Germinal center (tissue), 1 donor: Measurements from ENCODE around the gene LRRTM4.
"Not testable (repeated sequence)": the region's sequence is repeated elsewhere in the genome, so short reads cannot be mapped to it uniquely, and the experiment has no call there.

Experiments
- DNase-seq: peaks from one replicate; pipeline ENCODE4 v3.0.0; 2012; ENCODE audit warnings: mixed read lengths, low spot score

LRRTM4 gene

GRCh38 chr2:77081597-77081996 is 440.6 kb downstream of the LRRTM4 start:
- DNase-seq: no peak

DNA sequence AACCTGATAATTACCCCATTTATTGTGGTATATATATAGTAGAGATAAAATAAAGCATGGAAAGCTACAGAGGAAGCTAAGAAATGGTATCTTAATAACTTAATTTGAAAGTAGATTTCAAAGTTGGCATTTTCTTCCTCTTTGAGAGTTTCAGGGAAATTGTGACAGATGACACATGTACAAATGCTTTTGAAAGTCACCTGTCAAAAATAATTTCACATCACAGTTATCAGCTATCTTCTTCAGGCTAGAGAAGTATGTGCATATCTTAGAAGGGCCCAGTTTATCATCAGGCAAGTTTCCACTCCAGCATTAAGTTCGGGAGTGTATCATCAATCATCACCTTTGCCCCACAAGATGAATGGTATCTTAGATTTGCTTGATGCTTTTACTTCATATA is 457.9 kb downstream of the LRRTM4 start:
- no peak for DNase-seq

DNA sequence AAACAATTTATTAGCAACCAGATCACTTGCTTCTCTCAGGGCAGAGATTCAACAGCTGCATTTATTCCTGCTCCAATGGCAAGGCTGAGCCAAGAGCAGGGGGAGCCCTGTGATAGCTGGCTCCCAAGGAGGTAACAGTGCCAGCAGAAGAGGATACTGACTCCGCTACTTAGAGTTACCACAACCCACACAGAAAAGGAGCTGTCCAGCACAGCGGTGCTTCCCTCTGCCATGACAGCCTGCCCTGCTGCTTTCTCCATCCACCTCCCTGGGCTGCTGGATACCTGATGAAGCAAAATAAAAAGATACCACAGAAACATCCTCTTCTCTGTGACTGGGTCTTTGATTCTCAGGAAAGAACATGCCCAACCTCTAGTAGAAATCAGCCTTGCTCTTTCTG is 467.2 kb downstream of the LRRTM4 start:
- DNase-seq: no peak

- no peak for DNase-seq
Observed at GRCh38 chr2:77046339-77046738, 475.8 kb downstream of the LRRTM4 start.

DNA sequence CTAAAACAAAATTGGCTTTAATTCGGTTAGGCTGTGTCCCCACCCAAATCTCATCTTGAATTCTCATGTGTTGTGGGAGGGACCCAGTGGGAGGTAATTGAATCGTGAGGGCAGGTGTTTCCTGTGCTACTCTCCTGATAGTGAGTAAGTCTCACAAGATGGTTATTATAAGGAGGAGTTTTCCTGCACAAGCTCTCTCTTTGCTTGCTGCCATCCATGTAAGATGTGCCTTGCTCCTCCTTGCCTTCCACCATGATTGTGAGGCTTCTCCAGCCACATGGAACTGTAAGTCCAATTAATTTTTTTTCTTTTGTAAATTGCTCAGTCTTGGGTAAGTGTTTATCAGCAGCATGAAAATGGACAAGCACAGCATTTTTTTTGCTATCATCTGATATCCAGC is 476.7 kb downstream of the LRRTM4 start:
- DNase-seq: not testable (repeated sequence)

DNA sequence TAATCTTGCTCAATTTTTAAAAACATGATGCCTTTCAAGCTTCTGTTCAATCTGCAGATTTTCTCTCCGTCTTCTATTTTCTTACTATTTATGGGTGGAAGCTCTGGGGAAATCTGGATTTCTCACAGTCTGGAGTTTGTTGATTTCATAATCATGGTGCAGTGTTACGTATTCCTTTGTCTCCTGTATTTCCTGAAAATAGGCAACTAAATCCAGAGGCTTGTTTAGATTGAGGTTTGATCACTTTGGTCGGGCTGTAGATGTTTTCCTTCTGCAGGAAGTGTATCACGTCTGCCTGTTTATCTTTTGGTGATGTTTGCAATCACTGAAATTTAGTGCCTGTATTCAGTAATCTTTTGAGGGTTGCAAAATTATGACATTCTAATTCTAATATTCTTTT is 487.7 kb downstream of the LRRTM4 start:
- no peak for DNase-seq

GRCh38 chr2:77029237-77029636 is 492.9 kb downstream of the LRRTM4 start:
- DNase-seq: not testable (repeated sequence)

GRCh38 chr2:77028032-77028600 is 494.1 kb downstream of the LRRTM4 start:
- DNase-seq: no peak

DNA sequence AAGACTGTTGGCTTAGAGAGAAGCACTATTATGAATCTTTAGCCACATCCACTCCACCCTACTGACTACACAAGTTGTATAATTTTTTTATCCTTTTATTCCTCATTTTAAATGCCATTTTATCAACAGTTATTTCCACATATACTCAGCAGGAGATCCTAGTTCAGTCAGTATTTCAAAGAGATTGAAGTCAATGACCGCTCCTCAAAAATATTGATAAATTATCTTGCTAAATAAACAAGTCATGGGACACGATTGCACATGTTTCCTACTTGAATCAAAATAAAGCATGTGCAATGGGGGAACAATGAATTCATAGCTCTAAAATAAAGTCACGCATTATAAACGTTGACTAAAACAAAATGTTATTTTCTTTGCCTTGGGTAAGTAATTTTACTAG is 496.5 kb downstream of the LRRTM4 start:
- no peak for DNase-seq

DNA sequence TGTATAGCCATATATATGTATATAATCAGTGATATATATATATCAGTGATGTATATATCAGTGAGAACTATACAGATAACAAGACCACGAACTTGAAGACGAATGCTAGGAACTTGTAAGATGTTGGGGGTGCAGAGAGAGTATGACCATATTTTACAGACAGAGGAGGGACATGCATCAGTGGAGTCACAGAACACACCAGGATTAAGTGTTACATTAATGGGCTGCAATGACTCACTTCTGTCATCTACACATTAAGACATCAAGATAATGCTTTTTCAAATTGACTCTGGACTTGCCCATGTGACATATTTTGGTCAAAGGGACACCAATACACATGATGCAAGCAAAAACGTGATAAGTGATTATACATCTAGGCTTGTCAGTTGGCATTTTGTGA is 501.0 kb downstream of the LRRTM4 start:
- no peak for DNase-seq

GRCh38 chr2:77018219-77018618 is 504.0 kb downstream of the LRRTM4 start:
- DNase-seq: no peak

DNA sequence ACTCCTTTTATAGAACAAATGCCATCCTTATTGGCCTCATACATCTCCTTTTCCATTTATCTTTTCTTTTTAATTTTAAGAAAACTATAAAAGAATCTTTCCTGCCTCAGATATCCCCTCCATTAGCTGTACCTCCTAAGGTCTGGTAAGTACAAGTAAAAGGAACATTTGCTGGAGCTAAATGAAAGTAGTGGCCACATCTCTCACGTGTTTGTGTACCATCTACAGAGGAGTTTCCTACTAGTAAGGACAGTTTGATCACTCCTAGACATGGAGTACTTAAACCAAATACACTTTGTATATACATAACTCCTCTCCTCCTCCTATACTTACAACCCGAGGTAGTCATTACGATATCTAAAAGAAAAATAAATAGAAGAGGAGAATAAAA is 504.8 kb downstream of the LRRTM4 start:
- no peak for DNase-seq

DNA sequence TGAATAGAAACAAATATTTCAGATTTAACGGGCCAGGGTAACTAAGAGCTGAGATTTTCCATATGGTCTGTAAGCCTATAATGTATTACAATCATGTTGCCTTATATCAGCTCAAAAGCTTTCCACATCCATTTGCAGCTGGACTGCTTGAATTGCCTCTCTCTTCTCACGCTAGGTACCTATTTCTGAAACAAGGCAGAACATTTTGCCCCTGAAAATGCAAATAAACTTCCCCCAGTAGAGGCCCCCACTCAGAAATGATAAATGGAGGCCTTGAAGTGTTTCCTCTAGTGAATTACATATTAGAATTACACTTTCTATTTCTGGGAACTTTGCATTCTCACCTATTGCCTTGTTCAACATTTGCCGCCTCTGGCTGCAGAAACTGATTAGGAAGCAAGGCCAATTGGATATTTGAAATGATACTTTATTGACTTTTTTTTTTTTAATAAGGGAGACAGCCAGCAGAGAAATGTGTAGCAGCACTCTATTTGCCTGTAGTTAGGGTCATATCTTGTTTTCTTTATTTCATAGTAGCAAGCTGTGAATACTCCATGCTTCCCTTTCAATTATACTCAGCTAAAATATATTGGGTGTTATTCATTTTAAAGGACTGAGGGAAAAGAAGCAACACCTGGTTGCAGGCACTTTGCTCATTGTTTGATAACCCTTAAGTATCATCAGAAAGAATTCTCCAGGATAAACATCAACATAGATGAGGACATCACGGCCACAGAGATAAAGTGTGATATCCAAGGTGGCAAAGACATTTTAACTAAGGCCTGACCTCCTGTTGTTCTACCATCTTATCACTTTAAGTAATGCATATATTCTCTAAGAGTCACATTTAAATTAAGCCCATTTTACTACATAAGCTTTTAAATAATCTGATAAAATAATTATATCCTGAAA is 505.5 kb downstream of the LRRTM4 start:
- no peak for DNase-seq

DNA sequence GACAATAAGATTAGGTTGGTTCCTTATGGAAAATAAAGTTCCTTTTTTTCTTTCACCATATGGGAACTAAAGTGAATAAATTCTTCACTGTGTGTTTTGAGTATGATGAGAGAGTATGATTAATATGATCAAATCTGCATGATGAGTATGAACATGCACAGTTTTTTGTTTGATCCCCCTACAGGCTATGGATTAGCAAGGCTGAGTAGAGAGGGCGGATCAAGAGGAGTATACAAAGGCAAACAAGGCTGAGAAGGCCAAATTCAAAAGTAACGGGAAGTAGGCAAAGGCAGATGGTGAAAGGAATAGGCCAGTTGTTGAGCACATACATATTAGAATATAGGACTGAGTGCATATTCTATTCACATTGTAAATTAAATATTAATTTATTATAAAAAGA is 508.2 kb downstream of the LRRTM4 start:
- DNase-seq: no peak

DNA sequence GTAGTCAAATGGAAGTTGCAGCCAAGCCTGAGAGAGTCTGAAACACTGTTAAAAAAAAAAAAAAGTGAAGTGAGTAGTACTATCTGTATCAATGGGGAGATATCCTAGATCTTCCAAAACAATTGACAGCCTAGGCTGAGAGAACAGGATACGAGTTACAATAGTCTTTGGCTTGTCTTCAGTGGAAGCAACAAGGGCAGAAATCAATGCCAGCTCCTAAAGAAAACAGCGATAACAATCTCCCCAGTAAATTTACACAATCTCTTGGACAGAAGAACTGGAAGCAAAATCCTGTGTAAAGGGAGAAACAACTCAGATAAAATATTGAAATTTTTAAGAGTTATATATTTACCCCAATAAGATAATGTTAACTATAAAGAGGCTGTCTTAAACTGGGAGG is 508.7 kb downstream of the LRRTM4 start:
- no peak for DNase-seq

DNA sequence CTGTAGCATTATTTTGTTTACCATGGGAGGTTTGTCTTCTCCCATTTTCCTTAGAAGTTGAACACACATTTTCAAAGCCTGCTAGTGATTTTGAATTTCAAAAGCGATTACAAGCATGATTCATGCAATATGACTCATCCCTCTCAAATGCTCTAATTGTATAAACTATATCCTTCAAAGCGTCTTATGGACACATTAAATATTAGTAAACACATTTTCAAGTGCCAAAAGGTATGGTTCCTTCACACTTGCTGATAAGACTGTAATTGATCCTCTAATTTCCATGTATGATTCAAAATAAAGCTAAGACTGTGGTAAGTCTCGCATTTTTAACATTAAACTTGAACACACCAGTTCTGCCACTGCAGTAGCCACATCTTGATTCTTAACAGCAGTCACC is 512.9 kb downstream of the LRRTM4 start:
- DNase-seq: no peak

GRCh38 chr2:77008853-77009252 is 513.3 kb downstream of the LRRTM4 start:
- DNase-seq: no peak

DNA sequence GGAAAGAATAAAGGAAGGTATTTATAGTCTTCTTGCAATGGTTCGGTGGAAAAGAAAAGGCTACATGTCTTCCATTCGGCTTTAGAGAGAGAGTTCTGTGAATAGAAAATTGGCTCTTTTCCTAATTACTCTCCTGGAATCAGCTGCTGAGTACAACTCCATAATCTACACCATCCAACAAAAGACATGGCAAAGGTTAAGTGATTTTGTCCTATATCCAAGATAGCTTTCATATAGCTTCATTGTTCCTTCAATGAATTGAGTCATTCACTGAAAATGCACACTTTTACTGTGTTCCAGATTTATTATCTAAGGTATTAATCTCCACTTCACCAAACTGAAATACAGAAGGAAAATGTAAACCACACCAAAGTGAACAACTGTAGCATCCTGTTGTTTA is 514.5 kb downstream of the LRRTM4 start:
- no peak for DNase-seq

DNA sequence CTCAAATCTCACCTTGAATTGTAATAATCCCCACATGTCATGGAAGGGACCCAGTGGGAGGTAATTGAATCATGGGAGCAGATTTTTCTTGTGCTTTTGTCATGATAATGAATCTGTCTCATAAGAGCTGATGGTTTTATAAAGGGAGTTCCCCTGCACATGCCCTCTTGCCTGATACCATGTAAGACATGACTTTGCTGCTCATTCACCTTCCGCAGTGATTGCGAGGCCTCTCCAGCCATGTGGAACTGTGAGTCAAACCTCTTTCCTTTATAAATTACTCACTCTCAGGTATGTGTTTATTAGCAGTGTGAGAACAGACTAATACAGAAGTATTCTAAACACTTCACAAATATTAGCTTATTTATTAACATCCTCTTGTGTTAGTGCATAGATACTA is 516.7 kb downstream of the LRRTM4 start:
- no peak for DNase-seq

DNA sequence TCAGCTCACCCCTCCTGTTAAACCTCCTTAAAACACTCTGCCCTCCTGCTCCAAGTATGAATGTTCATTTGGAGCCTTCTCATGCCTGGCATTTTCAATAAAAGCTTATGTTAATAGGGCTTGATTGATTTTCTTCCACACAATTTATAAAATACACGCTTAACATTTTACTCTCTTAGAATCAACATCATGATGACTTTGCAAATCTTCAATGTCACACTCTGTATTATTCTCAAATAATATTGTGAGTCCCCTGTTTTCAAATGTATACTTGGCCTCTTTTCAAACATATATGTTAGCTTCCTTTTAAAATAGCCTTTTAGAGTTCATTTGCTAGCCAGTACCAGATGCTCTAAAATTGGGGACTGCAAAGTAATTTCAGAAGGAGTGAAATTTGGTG is 520.3 kb downstream of the LRRTM4 start:
- DNase-seq: no peak

DNA sequence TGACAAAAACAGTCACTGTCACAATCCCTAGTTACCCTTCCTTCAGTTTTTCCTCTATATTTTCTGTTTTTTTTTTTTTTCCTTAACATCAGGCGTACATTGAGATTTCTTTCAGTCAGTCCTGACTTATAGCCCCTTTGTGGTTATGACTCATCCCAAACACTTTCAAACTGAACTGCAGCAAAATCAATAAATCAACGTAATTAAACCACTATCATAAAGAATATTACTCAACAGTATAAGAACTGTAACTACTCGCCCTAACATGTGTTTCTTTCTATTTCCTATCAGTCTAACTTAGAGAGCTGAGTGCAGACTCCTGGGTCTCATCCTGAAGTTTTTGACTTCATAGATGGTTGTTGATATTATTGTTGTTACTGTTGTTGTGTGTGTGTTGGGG is 523.5 kb downstream of the LRRTM4 start:
- DNase-seq: no peak

DNA sequence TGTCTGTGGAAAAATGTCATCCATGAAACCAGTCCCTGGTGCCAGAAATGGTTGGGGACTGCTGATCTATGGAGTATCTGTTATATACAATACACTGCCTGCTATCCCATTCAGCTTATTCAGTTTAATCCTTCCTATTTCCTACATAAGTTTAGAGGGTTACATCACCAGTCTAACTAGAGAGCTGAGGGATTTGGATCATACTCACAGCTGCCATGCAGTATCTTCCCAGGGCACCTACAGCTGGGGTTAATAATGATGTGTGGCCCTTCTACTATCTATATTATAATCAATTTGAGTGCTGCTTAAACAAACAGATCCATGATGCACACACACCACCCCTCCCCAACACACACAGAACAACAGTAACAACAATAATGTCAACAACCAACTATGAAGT is 524.0 kb downstream of the LRRTM4 start:
- no peak for DNase-seq

DNA sequence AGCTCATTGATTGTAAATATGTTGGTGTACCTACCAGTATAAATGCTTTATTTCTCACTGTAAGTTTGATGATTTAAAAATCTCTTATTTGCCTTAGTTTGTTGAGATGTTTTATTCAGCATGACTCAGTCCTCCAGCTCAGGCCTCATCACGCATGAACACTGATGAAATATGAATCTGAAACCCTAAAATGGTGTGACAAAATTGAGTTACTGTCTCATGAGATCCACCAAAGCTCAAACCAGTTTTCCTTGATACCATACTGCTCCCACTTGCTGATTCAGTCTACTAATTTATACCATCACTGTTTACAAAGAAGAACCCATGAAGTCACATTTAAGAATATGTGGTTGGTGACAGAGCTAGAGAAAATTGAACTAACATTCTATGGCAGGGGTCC is 524.9 kb downstream of the LRRTM4 start:
- DNase-seq: no peak
